Measurements from ENCODE around the gene ZMYND11.
"Not testable (repeated sequence)": the region's sequence is repeated elsewhere in the genome, so short reads cannot be mapped to it uniquely, and the experiment has no call there.

The ZMYND11 gene

GRCh38 chr10:287026-287709 lies 151.9 kb downstream of the ZMYND11 start:
- DNase-seq = no peak

- DNase-seq = no peak
Measured at GRCh38 chr10:287814-288213, 152.6 kb downstream of the ZMYND11 start.

DNA sequence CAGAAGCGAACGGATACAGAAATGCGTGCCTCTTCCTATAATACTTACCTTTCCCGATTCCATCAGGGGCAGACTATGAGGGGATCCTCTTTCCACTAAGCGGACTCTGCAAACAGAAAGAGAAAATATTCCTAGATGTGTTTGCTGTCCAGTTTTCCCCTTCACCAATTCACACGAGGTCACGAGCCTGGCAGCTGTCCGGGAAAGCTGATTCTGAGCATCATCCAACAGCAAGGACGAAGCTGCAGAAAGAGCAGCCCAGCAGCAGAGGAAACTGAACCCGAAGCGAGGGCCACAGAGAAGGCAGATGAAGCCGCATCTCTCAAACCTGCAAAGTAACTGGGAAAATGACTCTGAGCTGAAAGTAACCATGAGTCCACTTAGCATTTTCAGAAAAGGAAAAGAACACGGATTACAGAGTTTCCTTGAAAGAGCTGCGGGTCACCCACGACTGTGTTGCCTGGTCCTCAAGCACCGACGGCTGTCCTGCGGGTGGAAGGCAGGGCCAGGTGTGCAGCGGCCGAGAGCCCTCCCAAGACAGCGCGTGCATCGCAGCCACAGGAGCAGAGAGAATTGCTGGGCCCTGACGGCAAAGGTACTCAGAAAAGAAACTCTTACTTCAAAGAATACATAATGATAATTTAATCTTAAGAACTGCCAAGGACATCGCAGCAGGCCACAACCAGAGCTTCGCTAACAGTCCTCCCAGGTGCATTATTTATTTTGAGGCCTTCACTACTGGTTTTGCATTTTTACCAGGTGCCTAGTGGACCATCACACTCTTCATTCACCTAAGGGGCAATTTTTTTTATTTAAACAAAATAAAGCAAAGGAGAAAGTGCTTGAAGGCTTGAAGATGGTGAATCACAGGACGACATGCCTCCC lies 153.3 kb downstream of the ZMYND11 start:
- DNase-seq = no peak

- DNase-seq = no peak
Measured at GRCh38 chr10:289581-289980, 154.3 kb downstream of the ZMYND11 start.

GRCh38 chr10:290026-290725 lies 154.9 kb downstream of the ZMYND11 start:
- DNase-seq = no peak

DNA sequence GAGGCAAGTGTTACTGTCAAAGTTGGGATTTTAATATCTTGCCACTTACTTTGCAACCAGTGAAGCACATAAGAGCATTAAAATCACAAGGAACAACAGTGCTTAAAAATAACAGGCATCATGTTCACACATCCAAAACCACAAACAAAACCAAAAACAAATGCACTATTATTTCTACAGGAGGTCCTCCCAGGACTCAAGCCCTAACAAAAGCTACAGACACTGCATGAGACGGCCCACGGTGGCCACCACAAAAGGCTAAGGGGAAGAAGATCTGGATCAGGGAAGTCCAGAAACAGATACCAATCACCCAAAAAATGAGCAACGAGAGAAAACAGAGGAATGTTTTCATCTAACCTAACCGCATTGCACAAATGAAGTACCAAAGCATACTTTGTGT lies 158.4 kb downstream of the ZMYND11 start:
- no peak for DNase-seq

- no peak for DNase-seq
Measured at GRCh38 chr10:297567-297966, 162.3 kb downstream of the ZMYND11 start.

- DNase-seq = no peak
Measured at GRCh38 chr10:298033-298432, 162.8 kb downstream of the ZMYND11 start.

- no peak for DNase-seq
Measured at GRCh38 chr10:299512-299911, 164.3 kb downstream of the ZMYND11 start.

DNA sequence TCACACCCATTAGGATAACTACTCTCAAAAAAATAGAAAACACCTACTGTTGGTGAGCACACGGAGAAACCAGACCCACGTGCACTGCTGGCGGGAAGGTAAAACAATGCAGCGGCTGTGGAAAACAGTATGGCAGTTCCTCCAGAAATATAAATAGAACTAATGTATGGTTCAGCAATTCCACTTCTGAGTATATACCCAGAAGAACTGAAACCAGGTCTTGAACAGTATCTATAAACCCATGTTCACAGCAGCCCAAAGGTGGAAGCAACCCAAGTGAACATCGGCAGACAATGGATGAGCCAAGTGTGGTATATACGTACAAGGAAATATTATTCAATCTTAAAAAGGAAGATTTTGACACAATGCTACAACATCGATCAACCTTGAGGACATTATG lies 164.7 kb downstream of the ZMYND11 start:
- no peak for DNase-seq

DNA sequence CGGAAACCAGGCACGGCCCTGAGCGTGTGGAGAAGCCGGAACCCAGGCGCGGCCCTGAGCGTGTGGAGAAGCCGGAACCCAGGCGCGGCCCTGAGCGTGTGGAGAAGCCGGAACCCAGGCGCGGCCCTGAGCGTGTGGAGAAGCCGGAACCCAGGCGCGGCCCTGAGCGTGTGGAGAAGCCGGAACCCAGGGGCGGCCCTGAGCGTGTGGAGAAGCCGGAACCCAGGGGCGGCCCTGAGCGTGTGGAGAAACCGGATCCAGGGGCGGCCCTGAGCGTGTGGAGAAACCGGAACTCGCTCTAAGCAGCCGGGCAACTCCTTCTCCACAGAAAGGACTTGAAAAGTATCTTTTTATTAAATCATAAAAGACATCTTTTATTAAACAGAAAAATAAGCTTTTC lies 165.3 kb downstream of the ZMYND11 start:
- not testable (repeated sequence) for DNase-seq

GRCh38 chr10:301536-301935 lies 166.3 kb downstream of the ZMYND11 start:
- no peak for DNase-seq
